Measurements from ENCODE around the gene MARCHF5. TPM values are rescaled to one million over a fixed set of nuclear protein-coding genes. Genes with fewer than 3 reads are reported as not detected.

The MARCHF5 gene
- polyA plus RNA-seq, 2 of the 4 experiments (the other 2 are of a cell fraction), result 24.7 to 37.3 TPM

GRCh38 chr10:92354587-92354986 is 63.6 kb downstream of the MARCHF5 start (continued):
- TF ChIP-seq HOXB5 (CRISPR knock-in tag; IDR thresholded peaks at IDR 0.05), result no peak
- TF ChIP-seq POLR2AphosphoS2 (conservative IDR thresholded peaks at IDR 0.05; ENCODE audit: low read length), result no peak
- no peak for TF ChIP-seq RAD21 (conservative IDR thresholded peaks at IDR 0.05 in 1 of 2, IDR thresholded peaks at IDR 0.05 in 1 of 2)
- no peak for TF ChIP-seq EP300 (IDR thresholded peaks at IDR 0.05)
- no peak for TF ChIP-seq SMC3 (IDR thresholded peaks at IDR 0.05)

DNA sequence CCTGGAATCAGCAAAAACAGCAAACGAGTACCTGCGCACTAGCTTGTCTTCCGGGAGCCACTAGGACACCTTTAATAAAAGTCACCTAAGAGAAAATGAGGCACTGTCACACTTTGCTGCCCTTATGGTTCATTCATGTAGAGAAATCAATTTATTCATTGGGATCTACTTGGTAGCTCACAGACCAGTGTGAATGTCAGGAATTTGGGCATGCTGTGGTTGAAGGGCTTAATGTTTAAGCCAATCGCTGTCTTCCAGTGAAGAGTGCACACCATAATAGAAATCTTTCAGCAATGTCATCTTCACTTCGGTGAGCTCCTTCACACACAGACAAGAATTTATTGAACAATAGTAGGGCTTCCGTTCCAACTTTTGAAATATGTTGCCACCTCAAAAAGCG is 65.1 kb downstream of the MARCHF5 start:
- Histone ChIP-seq H3K9me3 (peaks cover 5% of the 10 kb centered on the region; the same call in 1 of the 3 replicates), H3K4me1 (no peaks in the 10 kb centered on the region), H3K27ac (no peak overlapping the region), H3K4me2 (no peak overlapping the region), H3K4me3 (no peak overlapping the region)
- DNase-seq (ENCODE audit: low read depth in 1 of 2, low spot score in 1 of 2), result no peak
- peak in 1 of 2 experiments; percentile 33; a peak in 1 of 6 replicates for ATAC-seq
- WGBS (ENCODE audit: missing lambda C conversion rate), result 88% methylated on average over 7 of the region's 7 CpGs
- POLR2A ChIA-PET, result no interaction called here
- no peak for FAIRE-seq
- CTCF ChIA-PET, result interaction anchor here (1.5 kb wide), 1 partner anchor 65 kb away, joined by 5 read pairs; the partner anchor contains the start of genes CPEB3 and MARCHF5
- TF ChIP-seq ESRRA (IDR thresholded peaks at IDR 0.05; ENCODE audit: borderline replicate concordance, low read length) (no peak), HOXB13 (CRISPR knock-in tag; IDR thresholded peaks at IDR 0.05; ENCODE audit: low read depth) (no peak), FOXS1 (CRISPR knock-in tag; IDR thresholded peaks at IDR 0.05) (no peak), NPAS2 (CRISPR knock-in tag; IDR thresholded peaks at IDR 0.05; ENCODE audit: borderline replicate concordance) (no peak), BHLHE40 (IDR thresholded peaks at IDR 0.05; ENCODE audit: low read depth, low read length) (no peak), EP300 (IDR thresholded peaks at IDR 0.05) (no peak), TFCP2L1 (CRISPR knock-in tag; IDR thresholded peaks at IDR 0.05) (no peak), CBX2 (IDR thresholded peaks at IDR 0.05; ENCODE audit: borderline replicate concordance, low read depth) (no peak), ZC3H11A (IDR thresholded peaks at IDR 0.05) (no peak), MAFK (IDR thresholded peaks at IDR 0.05; ENCODE audit: partially characterized antibody) (no peak), FOSL2 (IDR thresholded peaks at IDR 0.05) (no peak), FOSL2 (CRISPR knock-in tag; IDR thresholded peaks at IDR 0.05) (no peak), CHD4 (IDR thresholded peaks at IDR 0.05; ENCODE audit: borderline replicate concordance) (no peak), PHF8 (IDR thresholded peaks at IDR 0.05; ENCODE audit: borderline replicate concordance, low read depth) (no peak), RCOR1 (IDR thresholded peaks at IDR 0.05; ENCODE audit: low read depth, low read length) (no peak), JUN (IDR thresholded peaks at IDR 0.05) (no peak), RARB (CRISPR knock-in tag; IDR thresholded peaks at IDR 0.05) (no peak)
- TF ChIP-seq, protein P1, sequence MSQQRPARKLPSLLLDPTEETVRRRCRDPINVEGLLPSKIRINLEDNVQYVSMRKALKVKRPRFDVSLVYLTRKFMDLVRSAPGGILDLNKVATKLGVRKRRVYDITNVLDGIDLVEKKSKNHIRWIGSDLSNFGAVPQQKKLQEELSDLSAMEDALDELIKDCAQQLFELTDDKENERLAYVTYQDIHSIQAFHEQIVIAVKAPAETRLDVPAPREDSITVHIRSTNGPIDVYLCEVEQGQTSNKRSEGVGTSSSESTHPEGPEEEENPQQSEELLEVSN (IDR thresholded peaks at IDR 0.05; ENCODE audit: borderline replicate concordance, low read depth), result no peak

- Histone ChIP-seq H3K27ac (no peak overlapping the region), H3K4me3 (no peak overlapping the region), H3K9me3 (peaks cover 5% of the 10 kb centered on the region; the same call in 1 of the 3 replicates), H3K4me2 (no peak overlapping the region), H3K4me1 (no peaks in the 10 kb centered on the region)
- ATAC-seq (no peak), DNase-seq (ENCODE audit: low read depth in 1 of 2, low spot score in 1 of 2) (no peak), FAIRE-seq (no peak)
- CTCF ChIA-PET, result no interaction called here
- TF ChIP-seq HDAC2 (IDR thresholded peaks at IDR 0.05) (no peak), RARB (CRISPR knock-in tag; IDR thresholded peaks at IDR 0.05) (no peak), HOXB13 (CRISPR knock-in tag; IDR thresholded peaks at IDR 0.05; ENCODE audit: low read depth) (no peak)
- TF ChIP-seq, protein P2, sequence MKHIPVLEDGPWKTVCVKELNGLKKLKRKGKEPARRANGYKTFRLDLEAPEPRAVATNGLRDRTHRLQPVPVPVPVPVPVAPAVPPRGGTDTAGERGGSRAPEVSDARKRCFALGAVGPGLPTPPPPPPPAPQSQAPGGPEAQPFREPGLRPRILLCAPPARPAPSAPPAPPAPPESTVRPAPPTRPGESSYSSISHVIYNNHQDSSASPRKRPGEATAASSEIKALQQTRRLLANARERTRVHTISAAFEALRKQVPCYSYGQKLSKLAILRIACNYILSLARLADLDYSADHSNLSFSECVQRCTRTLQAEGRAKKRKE (CRISPR knock-in tag; IDR thresholded peaks at IDR 0.05; ENCODE audit: low read depth), result no peak
- WGBS (ENCODE audit: missing lambda C conversion rate), result 60% methylated on average over 4 of the region's 4 CpGs
- POLR2A ChIA-PET, result no interaction called here
Measured at GRCh38 chr10:92363498-92363897, 72.5 kb downstream of the MARCHF5 start.
